Daoy (cell line): Measurements from ENCODE around the gene COA1. TPM values are rescaled to one million over a fixed set of nuclear protein-coding genes. Genes with fewer than 3 reads are reported as not detected.
A peak's percentile ranks its signal among the peaks of the same experiment; 100 is the strongest.
"Not testable (repeated sequence)": the region's sequence is repeated elsewhere in the genome, so short reads cannot be mapped to it uniquely, and the experiment has no call there.

Experiments
- DNase-seq: peaks from one replicate; pipeline ENCODE4 v3.0.0-alpha.2; 2015; ENCODE audit warnings: low read depth
- total RNA-seq: library from RNA; depleted of rRNA; stranded (reverse); fragments of >200 nt; shearing (Covaris generic); gene quantifications from 2 replicates; pipeline ENCODE4 v1.2.3, GENCODE V29; 2014

The COA1 gene
- total RNA-seq, 1 experiment from 2014 or later: 162 TPM

- no peak for DNase-seq
These were observed 100.9 kb downstream of the COA1 start for GRCh38 chr7:43628431-43628830.

GRCh38 chr7:43627798-43628197 is 101.5 kb downstream of the COA1 start:
- not testable (repeated sequence) for DNase-seq

- DNase-seq: no peak
These were observed 102.6 kb downstream of the COA1 start for GRCh38 chr7:43626695-43627094.

- no peak for DNase-seq
These were observed 103.3 kb downstream of the COA1 start for GRCh38 chr7:43625980-43626379.

GRCh38 chr7:43625453-43625852 is 103.9 kb downstream of the COA1 start:
- DNase-seq: no peak

- DNase-seq: no peak
These were observed 105.2 kb downstream of the COA1 start for GRCh38 chr7:43624156-43624555.

- DNase-seq: no peak
These were observed 107.4 kb downstream of the COA1 start for GRCh38 chr7:43621729-43622448.

GRCh38 chr7:43619213-43620012 is 109.9 kb downstream of the COA1 start:
- no peak for DNase-seq

- no peak for DNase-seq
These were observed 111.2 kb downstream of the COA1 start for GRCh38 chr7:43618073-43618472.

- no peak for DNase-seq
These were observed 112.3 kb downstream of the COA1 start for GRCh38 chr7:43616977-43617376.

- DNase-seq: no peak
These were observed 113.7 kb downstream of the COA1 start for GRCh38 chr7:43615558-43616145.

- no peak for DNase-seq
These were observed 116.4 kb downstream of the COA1 start for GRCh38 chr7:43612599-43613589.

- DNase-seq: no peak
These were observed 117.2 kb downstream of the COA1 start for GRCh38 chr7:43612128-43612527.

- no peak for DNase-seq
These were observed 120.2 kb downstream of the COA1 start for GRCh38 chr7:43609097-43609496.

- DNase-seq: no peak
These were observed 125.1 kb downstream of the COA1 start for GRCh38 chr7:43604251-43604650.

GRCh38 chr7:43602256-43602655 is 127.1 kb downstream of the COA1 start:
- DNase-seq: no peak

- DNase-seq: no peak
These were observed 129.3 kb downstream of the COA1 start for GRCh38 chr7:43600056-43600455.

GRCh38 chr7:43596426-43596825 is 132.9 kb downstream of the COA1 start:
- DNase-seq: peak; percentile 32

GRCh38 chr7:43594020-43594419 is 135.3 kb downstream of the COA1 start:
- no peak for DNase-seq

GRCh38 chr7:43593010-43593409 is 136.3 kb downstream of the COA1 start:
- DNase-seq: no peak

GRCh38 chr7:43592326-43592725 is 137.0 kb downstream of the COA1 start:
- no peak for DNase-seq
